ENCODE results near the gene ZMYND11. TPM values are rescaled to one million over a fixed set of nuclear protein-coding genes. Genes with fewer than 3 reads are reported as not detected.

The ZMYND11 gene
- total and polyA plus RNA-seq, 12 donors = 23.6 to 153 (median 63.6) TPM

DNA sequence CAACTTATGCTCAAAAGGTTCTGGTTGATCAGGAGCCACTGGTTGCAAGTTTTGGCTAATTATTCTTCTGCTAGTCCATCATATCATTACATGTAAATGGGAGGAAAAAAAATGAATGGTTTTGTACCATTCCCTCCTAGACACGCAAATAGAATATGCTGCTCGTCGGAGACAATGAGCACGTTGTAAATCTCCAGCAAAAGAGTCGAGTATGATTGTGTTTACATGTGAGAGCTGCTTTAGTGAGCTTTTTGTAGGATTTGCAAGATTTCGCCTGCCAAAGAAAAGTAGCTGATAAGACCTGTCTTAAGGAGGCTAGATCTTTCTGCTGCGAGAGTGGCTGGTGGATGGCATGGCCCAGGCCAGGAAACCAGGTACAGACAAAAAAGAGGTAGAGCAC, 109.0 kb downstream of the ZMYND11 start:
- Histone ChIP-seq H3K9me3 (replicated peaks in 1 of 3) (no peaks in the 10 kb centered on the region), H3K27ac (no peak overlapping the region), H3K4me3 (no peak overlapping the region), H3K4me1 (replicated peaks in 1 of 2) (no peaks in the 10 kb centered on the region), H3K36me3 (replicated peaks in 1 of 2) (peaks cover 0 to 48% of the 10 kb centered on the region in 2 donors), H3K27me3 (no peaks in the 10 kb centered on the region)
- intact Hi-C loops (cut with DNase I) = no loop called here
- no peak for TF ChIP-seq POLR2A (IDR thresholded peaks at IDR 0.05)
- TF ChIP-seq, protein P1, sequence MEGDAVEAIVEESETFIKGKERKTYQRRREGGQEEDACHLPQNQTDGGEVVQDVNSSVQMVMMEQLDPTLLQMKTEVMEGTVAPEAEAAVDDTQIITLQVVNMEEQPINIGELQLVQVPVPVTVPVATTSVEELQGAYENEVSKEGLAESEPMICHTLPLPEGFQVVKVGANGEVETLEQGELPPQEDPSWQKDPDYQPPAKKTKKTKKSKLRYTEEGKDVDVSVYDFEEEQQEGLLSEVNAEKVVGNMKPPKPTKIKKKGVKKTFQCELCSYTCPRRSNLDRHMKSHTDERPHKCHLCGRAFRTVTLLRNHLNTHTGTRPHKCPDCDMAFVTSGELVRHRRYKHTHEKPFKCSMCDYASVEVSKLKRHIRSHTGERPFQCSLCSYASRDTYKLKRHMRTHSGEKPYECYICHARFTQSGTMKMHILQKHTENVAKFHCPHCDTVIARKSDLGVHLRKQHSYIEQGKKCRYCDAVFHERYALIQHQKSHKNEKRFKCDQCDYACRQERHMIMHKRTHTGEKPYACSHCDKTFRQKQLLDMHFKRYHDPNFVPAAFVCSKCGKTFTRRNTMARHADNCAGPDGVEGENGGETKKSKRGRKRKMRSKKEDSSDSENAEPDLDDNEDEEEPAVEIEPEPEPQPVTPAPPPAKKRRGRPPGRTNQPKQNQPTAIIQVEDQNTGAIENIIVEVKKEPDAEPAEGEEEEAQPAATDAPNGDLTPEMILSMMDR (IDR thresholded peaks at IDR 0.05) = no peak
- 90 to 92% (median 92%) methylated on average over 7 of the region's 7 CpGs for WGBS, 4 donors
- DNase-seq = no peak

DNA sequence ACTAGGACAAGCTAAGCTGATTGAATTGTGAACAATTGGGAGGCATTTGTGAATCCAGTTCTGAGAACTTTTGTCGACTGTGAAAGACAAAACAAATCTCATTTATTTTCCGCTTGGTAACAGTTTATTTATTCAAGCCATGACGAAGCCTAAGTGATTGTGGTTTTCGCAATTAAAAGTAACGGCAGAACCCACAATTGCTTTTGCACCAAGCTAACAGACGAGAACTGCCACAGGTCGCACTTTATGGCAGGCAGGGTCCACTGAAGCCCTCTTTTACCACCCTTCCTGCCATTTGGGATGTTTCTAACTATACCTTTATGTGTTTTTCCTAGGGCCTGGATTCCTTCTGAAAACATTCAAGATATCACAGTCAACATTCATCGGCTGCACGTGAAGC, 111.2 kb downstream of the ZMYND11 start:
- TF ChIP-seq POLR2A (IDR thresholded peaks at IDR 0.05) = no peak
- TF ChIP-seq, protein P1 (IDR thresholded peaks at IDR 0.05) = no peak
- Histone ChIP-seq H3K27me3 (no peaks in the 10 kb centered on the region), H3K4me3 (no peak overlapping the region)

DNA sequence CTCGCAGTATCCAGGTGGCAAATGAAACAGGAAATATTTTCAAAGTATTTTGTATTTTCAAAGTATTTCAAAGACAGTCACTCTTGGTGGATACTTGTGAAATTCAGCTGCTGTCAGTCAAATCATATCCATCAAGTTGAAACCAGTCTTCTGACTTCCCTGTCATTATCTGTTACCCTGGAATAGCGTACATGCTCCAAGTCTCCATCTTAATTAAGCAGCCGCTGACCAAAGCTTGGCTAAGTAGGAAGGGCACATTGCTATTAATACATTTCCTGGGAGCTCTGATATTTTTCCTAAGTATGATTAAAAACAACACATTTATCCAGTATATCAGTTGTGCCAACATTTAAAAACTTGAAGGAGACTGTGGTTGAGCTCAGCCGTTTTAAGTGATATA, 112.2 kb downstream of the ZMYND11 start:
- 92 to 97% (median 96%) methylated on average over 4 of the region's 4 CpGs for WGBS, 4 donors
- Histone ChIP-seq H3K36me3 (replicated peaks in 1 of 2) (peaks cover 0 to 41% of the 10 kb centered on the region in 2 donors), H3K9me3 (replicated peaks in 1 of 3) (no peaks in the 10 kb centered on the region), H3K27ac (no peak overlapping the region), H3K27me3 (no peaks in the 10 kb centered on the region), H3K4me3 (no peak overlapping the region), H3K4me1 (replicated peaks in 1 of 2) (no peaks in the 10 kb centered on the region)
- intact Hi-C loops (cut with DNase I) = no loop called here
- TF ChIP-seq POLR2A (IDR thresholded peaks at IDR 0.05) = no peak
- TF ChIP-seq, protein P1 (IDR thresholded peaks at IDR 0.05) = no peak
- DNase-seq = no peak

More for the DNA sequence above, 111.2 kb downstream of the ZMYND11 start:
- no peak for DNase-seq
- Histone ChIP-seq H3K9me3 (replicated peaks in 1 of 3) (no peaks in the 10 kb centered on the region), H3K36me3 (replicated peaks in 1 of 2) (peaks cover 0 to 44% of the 10 kb centered on the region in 2 donors), H3K27ac (no peak overlapping the region), H3K4me1 (replicated peaks in 1 of 2) (no peaks in the 10 kb centered on the region)
- 95 to 98% (median 95%) methylated on average over 9 of the region's 9 CpGs for WGBS, 4 donors
- intact Hi-C loops (cut with DNase I) = no loop called here

DNA sequence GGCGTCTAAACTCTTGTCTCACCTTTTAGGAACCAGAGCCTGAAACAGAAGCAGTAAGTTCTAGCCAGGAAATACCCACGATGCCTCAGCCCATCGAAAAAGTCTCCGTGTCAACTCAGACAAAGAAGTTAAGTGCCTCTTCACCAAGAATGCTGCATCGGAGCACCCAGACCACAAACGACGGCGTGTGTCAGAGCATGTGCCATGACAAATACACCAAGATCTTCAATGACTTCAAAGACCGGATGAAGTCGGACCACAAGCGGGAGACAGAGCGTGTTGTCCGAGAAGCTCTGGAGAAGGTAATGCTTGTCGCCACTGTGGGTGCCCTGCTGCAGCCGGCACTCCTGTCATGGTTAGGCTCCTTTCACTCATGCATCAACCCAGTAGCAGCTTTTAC, 113.1 kb downstream of the ZMYND11 start:
- Histone ChIP-seq H3K36me3 (replicated peaks in 1 of 2) (peaks cover 0 to 37% of the 10 kb centered on the region in 2 donors), H3K9me3 (replicated peaks in 1 of 3) (no peaks in the 10 kb centered on the region), H3K27me3 (no peaks in the 10 kb centered on the region), H3K4me3 (no peak overlapping the region), H3K4me1 (replicated peaks in 1 of 2) (no peaks in the 10 kb centered on the region), H3K27ac (no peak overlapping the region)
- 91 to 96% (median 95%) methylated on average over 15 of the region's 15 CpGs for WGBS, 4 donors
- no peak for DNase-seq
- intact Hi-C loops (cut with DNase I) = no loop called here
- no peak for TF ChIP-seq POLR2A (IDR thresholded peaks at IDR 0.05)
- TF ChIP-seq, protein P1 (IDR thresholded peaks at IDR 0.05) = no peak
